ENCODE results near the gene SNAP25.

GRCh38 chr20:10225439-10226060 is 6.9 kb downstream of the SNAP25 start:
- TF ChIP-seq CTCF (IDR thresholded peaks at IDR 0.05) (no peak), POLR2A (IDR thresholded peaks at IDR 0.05) (no peak), EP300 (IDR thresholded peaks at IDR 0.05) (no peak)

Data from ovary (tissue), 3 donors.